ENCODE measurements around the gene C1QTNF7.

Gene C1QTNF7, protein sequence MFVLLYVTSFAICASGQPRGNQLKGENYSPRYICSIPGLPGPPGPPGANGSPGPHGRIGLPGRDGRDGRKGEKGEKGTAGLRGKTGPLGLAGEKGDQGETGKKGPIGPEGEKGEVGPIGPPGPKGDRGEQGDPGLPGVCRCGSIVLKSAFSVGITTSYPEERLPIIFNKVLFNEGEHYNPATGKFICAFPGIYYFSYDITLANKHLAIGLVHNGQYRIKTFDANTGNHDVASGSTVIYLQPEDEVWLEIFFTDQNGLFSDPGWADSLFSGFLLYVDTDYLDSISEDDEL

DNA sequence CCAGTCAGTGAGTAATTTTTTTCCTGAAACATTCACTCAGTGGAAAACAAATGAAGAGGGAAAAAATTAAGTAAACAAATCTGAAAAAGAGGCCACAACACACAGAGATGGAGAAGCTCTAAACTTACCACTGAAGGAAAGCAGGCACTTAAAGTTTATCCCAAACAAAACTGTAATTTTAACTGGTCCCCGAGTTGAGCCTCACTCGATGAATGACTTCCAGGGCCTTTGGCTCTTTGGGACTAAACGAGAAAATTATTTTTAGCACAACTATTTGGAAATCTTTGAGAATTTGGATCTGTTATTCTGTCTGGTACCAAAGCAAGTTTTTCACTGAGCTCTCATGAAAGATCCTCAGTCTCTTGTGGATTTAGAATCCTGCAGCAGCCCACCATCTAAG lies at the start of gene C1QTNF7:
Gene C1QTNF7 (plus strand): TSS at position 333 of the 400 bp plus-strand sequence. CDS start 7,711 bp downstream, outside the sequence.
- no peak for DNase-seq (ENCODE audit: low read depth in 2 of 2)

DNA sequence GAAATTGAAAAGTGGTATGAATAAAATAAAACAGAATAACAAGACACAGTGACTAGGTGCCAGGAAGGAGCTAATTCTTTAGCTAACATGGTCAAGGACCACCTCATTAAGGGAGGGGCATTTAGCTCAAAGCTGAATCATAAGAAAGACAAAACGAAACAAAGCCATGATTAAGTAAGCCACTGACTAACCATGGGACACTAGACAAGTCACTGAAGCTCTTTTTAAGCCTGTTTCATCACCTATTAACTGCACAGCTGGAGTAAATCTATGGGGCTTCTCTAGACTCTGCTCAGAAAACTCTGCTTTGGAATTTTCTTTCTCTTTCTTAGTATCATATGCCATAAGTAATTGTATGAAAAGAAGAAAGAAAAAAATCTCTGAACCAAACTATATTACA lies 49.8 kb upstream of the C1QTNF7 start:
- DNase-seq (ENCODE audit: low read depth in 2 of 2): no peak

DNA sequence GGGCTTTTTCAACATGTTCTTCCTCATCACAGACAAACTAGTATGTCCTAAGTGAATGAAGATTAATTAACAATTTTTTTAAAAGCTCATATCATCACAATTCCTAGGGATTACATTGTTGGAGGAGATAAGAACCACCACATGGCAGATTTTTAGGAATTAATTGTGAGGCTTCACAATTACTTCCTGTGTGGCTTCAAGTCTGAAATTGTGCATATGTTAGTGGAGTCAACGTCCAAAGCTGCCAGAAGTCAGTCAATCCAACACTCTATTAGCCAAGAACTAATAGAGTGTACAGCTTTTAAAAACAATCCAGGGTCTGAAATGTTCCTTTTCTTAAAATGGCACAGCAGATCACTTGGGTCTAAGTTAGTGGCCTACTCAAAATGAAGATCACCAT lies 49.3 kb upstream of the C1QTNF7 start:
- DNase-seq (ENCODE audit: low read depth in 2 of 2): no peak

DNA sequence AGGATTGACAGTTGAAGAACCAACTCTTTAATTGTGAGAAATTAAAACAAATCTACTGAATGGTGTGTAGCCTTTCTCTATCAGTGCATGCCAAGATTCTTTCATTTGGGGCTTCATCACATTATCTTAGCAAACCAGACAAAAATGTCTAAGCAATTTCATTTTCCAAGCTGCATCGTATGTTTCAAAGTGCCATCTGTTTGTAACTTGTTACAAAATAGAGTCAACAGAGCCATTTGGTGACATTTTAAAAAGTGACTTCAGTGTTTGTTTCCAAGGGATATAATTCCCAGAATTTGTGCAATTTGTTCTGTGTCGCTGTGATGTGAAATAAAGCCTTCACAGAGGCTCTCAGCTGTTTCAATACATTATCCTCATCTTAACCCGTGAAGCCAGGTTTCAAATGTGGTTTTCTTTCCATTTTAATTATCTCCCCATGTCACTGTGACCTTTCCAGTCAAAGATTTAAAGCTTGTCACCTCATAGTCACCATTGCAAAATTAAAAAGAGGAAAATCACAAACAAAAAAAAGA lies 46.0 kb upstream of the C1QTNF7 start:
- no peak for DNase-seq (ENCODE audit: low read depth in 2 of 2)

DNA sequence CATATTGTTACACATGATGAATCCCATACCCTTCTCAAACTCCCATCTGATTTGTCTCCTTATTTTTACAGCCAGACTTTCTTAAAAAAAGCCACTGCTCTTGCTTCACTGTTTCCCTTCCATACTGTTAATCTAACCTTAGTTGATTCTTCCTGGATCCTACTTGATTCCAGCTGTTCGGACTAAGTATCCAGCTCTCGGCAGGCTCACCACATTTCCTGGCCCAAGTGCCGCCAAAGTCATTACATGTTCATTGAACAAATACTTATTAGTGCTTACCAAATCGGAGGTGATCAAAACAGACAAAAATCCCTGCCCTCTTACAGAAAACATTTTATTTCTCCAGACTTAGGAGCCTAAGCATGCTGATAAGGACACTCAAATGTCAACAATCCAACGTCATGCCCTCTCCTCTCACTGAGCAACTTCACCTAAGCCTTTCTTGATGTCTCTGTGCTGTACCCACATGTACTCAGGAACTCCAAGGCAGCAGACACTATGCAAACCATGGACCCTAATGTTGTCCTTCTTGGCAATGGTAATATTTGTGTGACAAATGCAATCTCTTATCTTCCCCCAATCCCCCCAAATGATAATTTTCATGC lies 45.1 kb upstream of the C1QTNF7 start:
- no peak for DNase-seq (ENCODE audit: low read depth in 2 of 2)

- no peak for DNase-seq (ENCODE audit: low read depth in 2 of 2)
These were observed 42.3 kb upstream of the C1QTNF7 start for GRCh38 chr4:15385515-15385914.

- DNase-seq (ENCODE audit: low read depth in 2 of 2): no peak
These were observed 41.9 kb upstream of the C1QTNF7 start for GRCh38 chr4:15385928-15386327.

GRCh38 chr4:15390494-15390893 lies 37.3 kb upstream of the C1QTNF7 start:
- no peak for DNase-seq (ENCODE audit: low read depth in 2 of 2)

DNA sequence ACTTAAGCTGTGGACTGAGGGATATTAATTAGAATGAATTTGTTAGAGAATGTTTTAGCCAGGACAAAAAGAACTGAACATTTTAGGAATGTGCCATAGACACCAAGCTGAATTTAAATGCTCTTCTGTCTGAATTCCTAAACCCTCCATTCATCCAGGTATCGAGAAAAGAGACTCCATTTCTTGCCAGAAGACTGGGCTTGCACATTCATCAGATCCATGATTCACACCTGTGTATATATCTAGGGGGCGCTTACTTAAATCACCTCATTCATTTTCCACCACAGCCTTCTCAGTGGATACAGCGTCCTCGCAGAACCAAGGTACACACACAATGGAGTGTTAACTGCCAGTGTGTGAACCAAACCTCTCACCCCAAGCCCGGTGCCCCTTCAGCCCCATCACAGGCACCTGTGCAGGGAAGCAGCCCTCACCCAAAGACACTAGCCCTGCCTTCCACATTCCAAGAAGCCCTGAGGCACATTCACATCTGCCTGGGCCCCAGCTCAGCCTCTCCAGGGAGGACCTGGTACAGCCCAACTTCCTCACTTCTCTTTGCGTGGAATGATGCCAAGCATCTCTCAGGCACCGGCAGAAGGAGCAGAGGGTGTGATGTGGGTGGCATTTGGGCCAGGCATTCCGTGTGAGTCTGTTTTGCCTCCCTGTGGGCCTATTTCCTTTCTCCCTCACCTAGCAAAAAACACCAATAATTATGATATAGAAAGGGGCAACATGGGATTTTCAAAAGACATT lies 35.6 kb upstream of the C1QTNF7 start:
- no peak for DNase-seq (ENCODE audit: low read depth in 2 of 2)

GRCh38 chr4:15395311-15395710 lies 32.5 kb upstream of the C1QTNF7 start:
- no peak for DNase-seq (ENCODE audit: low read depth in 2 of 2)

- peak; percentile 22 to 28 for DNase-seq (ENCODE audit: low read depth in 2 of 2)
These were observed 31.6 kb upstream of the C1QTNF7 start for GRCh38 chr4:15396157-15396800.

GRCh38 chr4:15398001-15398400 lies 29.8 kb upstream of the C1QTNF7 start:
- no peak for DNase-seq (ENCODE audit: low read depth in 2 of 2)

DNA sequence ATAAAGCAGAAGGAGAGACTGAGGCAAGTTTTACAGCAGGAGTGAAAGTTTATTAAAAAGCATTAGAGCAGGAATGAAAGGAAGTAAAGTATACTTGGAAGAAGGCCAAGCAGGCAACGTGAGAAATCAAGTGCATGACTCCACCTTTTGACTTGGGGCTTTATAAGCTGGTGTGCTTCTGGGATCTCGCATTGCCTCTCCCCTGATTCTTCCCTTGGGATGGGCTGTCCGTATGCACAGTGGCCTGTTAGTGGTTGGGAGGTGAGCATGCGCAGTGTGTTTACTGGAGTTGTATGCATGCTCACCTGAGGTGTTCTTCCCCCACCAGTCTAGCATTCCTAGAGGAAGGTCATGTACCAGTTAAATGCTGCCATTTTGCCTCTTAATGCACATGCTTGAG lies 29.1 kb upstream of the C1QTNF7 start:
- DNase-seq (ENCODE audit: low read depth in 2 of 2): no peak

- no peak for DNase-seq (ENCODE audit: low read depth in 2 of 2)
These were observed 27.6 kb upstream of the C1QTNF7 start for GRCh38 chr4:15400226-15400625.

DNA sequence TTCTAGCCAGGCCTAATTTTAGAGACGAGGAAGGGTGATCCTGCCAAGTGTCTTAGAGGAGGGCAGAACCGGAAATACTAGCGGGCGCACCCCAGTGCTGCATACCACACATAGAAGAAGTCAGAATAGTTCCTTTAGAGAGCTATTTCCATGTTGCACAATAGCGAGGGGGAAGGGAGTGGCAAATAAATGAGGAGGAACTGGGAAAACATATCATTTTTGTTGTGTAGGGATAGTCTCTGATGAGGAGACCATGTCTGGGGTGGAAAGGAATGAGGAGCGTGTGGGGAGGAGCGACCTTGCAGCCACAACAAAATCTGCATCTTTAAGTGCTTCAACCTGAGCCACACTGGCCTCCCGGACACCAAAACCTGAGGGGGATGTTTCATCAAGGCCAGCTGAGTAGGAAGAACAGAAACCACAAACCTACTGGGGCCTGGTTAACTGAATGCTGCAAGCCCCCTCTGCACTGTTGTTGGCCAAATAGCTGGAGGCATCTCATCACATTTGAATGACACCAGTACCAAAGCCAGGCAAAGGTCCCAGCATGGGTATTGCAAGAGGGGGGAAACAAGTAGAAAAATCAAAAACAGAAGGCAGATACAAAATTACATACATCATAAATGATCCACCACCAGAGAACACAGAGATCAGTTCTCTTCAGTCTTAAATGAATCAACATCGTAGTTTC lies 26.7 kb upstream of the C1QTNF7 start:
- no peak for DNase-seq (ENCODE audit: low read depth in 2 of 2)

DNA sequence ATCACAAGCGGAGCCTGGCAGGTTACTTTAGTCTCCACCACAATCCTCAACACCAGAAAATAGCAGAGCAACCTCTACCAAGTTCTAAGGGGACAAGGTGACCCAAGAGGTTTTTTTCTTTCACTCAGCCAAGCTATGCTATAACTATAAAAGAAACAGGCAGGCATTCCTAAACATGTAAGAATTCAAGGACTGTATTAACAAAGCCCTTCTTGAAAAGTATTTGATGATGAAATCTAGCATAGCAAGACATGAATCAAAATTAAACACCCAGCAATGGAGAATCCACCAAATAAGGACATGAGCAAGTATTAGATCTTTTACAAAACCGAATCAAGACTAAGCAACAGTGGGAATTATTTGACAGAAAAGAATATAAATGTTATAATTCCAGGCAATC lies 25.7 kb upstream of the C1QTNF7 start:
- no peak for DNase-seq (ENCODE audit: low read depth in 2 of 2)

GRCh38 chr4:15402974-15403373 lies 24.9 kb upstream of the C1QTNF7 start:
- no peak for DNase-seq (ENCODE audit: low read depth in 2 of 2)

DNA sequence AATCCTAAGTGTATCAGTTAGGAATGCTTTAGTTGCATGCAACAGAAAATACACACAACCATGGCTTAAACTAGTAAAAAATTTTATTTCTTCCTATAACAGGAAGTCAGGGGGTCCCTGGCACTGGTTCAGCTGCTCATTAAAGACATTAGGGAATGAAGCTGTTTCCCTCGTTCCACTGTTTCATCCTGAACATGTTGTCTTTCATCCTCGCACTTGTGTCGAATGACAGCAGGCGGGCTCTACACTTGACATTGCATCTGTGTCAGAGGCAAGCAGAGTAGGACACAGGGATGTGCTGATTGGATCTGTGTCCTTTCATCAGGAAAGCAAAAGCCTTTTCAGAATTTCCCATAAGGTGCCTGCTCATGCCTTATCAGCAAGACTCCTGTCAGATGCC lies 22.8 kb upstream of the C1QTNF7 start:
- no peak for DNase-seq (ENCODE audit: low read depth in 2 of 2)

DNA sequence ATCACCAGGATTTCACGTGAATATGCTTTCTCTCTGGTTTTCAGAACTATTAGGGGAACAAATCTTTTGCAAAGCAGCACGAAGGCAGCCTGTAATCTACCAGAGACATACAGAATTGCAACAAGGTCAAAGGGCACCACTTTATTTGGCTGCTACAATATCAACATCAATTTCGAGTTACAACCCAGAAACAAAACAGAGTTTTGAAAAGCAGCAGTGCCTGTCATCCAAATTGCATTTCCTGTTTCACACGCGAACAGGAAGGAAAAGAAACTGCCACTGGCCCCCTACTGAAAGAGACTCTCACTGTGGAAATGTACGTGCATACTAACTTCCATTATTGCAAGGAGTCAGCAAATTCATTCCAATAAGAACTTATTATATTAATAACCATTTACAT lies 17.1 kb upstream of the C1QTNF7 start:
- DNase-seq (ENCODE audit: low read depth in 2 of 2): no peak

DNA sequence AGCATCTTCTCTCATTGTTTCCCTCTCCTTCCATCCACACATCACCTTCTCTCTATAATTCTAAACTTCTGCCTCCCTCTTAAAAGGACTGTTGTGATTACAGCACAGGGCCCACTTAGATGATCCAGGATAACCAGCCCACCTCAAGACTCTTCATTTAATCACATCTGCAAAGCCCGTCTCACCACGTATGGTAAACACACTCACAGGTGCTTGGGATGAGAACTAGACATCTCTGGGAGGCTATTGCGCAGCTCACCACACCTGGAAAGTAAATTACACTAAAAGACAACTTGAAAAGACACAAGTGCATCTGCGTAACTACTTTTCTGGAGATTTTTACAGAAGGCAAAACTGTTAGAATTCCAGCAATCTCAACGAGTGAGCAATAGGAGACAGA lies 15.4 kb upstream of the C1QTNF7 start:
- no peak for DNase-seq (ENCODE audit: low read depth in 2 of 2)

GRCh38 chr4:15413010-15413622 lies 14.7 kb upstream of the C1QTNF7 start:
- DNase-seq (ENCODE audit: low read depth in 2 of 2): no peak
